Neural crest cell (in vitro differentiated cells): ENCODE data around the gene CATSPERE. TPM values are rescaled to one million over a fixed set of nuclear protein-coding genes. Genes with fewer than 3 reads are reported as not detected.
A peak's percentile ranks its signal among the peaks of the same experiment; 100 is the strongest.

Source experiments
- DNase-seq: peaks from one replicate; pipeline ENCODE4 v3.0.0; 2021; ENCODE audit warnings: low read depth, mixed read lengths, low spot score
- H3K27ac Mint-ChIP-seq: one replicate; pipeline ENCODE4 v1.8.0; 2021; ENCODE audit warnings: mild to moderate bottlenecking, mixed read lengths; ENCODE audit not compliant: unreplicated experiment
- H3K27me3 Mint-ChIP-seq: 2 replicates; pipeline ENCODE4 v1.8.0; 2021; ENCODE audit warnings: low read depth, mild to moderate bottlenecking, mixed read lengths
- H3K36me3 Mint-ChIP-seq: 2 replicates; pipeline ENCODE4 v1.8.0; 2021; ENCODE audit warnings: low read depth, mild to moderate bottlenecking, mixed read lengths
- H3K4me1 Mint-ChIP-seq: 2 replicates; pipeline ENCODE4 v1.8.0; 2021; ENCODE audit warnings: mixed read lengths
- H3K4me3 Mint-ChIP-seq: one replicate; pipeline ENCODE4 v1.8.0; 2021; ENCODE audit warnings: mild to moderate bottlenecking, mixed read lengths
- H3K9me3 Mint-ChIP-seq: 2 replicates; pipeline ENCODE4 v1.8.0; 2021; ENCODE audit warnings: mixed read lengths
- long read RNA-seq: library from polyadenylated mRNA; unstranded; transcript quantifications from one replicate; pipeline ENCODE4 v2.0.0, GENCODE V29; 2020
- total RNA-seq: library from RNA; stranded (reverse); gene quantifications from 2 replicates; pipeline ENCODE4 v1.2.1, GENCODE V29; 2021
- TF ChIP-seq, protein P1 (sequence below): fragments of 200-600 bp; sonication (generic); conservative IDR thresholded peaks from 2 replicates; pipeline ENCODE4 v1.5.0; 2021; ENCODE audit warnings: antibody characterized with exemption, mild to moderate bottlenecking

The CATSPERE gene, protein sequence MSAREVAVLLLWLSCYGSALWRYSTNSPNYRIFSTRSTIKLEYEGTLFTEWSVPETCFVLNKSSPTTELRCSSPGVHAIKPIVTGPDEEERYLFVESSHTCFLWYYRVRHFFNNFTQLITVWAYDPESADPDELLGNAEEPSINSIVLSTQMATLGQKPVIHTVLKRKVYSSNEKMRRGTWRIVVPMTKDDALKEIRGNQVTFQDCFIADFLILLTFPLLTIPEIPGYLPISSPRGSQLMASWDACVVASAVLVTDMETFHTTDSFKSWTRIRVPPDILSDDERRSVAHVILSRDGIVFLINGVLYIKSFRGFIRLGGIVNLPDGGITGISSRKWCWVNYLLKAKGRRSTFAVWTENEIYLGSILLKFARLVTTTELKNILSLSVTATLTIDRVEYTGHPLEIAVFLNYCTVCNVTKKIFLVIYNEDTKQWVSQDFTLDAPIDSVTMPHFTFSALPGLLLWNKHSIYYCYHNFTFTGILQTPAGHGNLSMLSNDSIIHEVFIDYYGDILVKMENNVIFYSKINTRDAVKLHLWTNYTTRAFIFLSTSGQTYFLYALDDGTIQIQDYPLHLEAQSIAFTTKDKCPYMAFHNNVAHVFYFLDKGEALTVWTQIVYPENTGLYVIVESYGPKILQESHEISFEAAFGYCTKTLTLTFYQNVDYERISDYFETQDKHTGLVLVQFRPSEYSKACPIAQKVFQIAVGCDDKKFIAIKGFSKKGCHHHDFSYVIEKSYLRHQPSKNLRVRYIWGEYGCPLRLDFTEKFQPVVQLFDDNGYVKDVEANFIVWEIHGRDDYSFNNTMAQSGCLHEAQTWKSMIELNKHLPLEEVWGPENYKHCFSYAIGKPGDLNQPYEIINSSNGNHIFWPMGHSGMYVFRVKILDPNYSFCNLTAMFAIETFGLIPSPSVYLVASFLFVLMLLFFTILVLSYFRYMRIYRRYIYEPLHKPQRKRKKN
- total RNA-seq: 0.44 and 0.73 TPM in 2 replicates
- long read RNA-seq, partial matches to known transcripts: 0 of 1 reads
- long read RNA-seq, other reads (novel, unspliced or antisense): 1 of 1 reads

GRCh38 chr1:244461245-244462071 is at the start of gene CATSPERE:
TSS of gene CATSPERE (plus strand) at chr1:244461273. CDS start at chr1:244461430, 157 bp downstream.
- TF ChIP-seq, protein P1, sequence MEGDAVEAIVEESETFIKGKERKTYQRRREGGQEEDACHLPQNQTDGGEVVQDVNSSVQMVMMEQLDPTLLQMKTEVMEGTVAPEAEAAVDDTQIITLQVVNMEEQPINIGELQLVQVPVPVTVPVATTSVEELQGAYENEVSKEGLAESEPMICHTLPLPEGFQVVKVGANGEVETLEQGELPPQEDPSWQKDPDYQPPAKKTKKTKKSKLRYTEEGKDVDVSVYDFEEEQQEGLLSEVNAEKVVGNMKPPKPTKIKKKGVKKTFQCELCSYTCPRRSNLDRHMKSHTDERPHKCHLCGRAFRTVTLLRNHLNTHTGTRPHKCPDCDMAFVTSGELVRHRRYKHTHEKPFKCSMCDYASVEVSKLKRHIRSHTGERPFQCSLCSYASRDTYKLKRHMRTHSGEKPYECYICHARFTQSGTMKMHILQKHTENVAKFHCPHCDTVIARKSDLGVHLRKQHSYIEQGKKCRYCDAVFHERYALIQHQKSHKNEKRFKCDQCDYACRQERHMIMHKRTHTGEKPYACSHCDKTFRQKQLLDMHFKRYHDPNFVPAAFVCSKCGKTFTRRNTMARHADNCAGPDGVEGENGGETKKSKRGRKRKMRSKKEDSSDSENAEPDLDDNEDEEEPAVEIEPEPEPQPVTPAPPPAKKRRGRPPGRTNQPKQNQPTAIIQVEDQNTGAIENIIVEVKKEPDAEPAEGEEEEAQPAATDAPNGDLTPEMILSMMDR: no peak
- peaks cover 7% of the 10 kb centered on the region for H3K9me3 Mint-ChIP-seq
- H3K4me1 Mint-ChIP-seq: peaks cover 4% of the 10 kb centered on the region
- H3K27ac Mint-ChIP-seq: peak within 1 kb of the TSS; percentile 86
- H3K36me3 Mint-ChIP-seq: peaks cover 12% of the 10 kb centered on the region
- peak; percentile 57 for DNase-seq
- H3K27me3 Mint-ChIP-seq: no peaks in the 10 kb centered on the region
- H3K4me3 Mint-ChIP-seq: peak within 1 kb of the TSS; percentile 80

DNA sequence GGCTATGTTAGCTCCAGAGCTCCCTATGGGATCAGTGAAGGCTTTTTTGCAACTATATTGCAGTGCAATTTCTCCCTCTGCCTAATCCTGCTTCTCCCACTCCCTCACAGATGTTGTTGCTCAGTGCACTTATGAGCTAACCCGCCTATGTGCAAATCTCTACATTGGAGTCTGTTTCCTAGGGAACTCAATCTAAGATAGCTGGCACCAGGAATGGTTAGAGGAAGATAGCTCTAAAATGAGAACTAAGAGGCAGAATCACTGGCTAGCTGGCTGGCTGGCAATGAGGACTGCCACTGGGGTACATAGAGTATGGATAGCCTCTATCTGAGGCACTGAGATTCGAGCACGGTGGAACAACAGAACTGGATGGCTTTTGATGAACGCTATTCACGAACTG is 48.9 kb upstream of the CATSPERE start:
- Mint-ChIP-seq H3K9me3 (no peaks in the 10 kb centered on the region), H3K27ac (no peak overlapping the region), H3K4me3 (no peak overlapping the region), H3K4me1 (no peaks in the 10 kb centered on the region), H3K27me3 (no peaks in the 10 kb centered on the region), H3K36me3 (peaks cover 27% of the 10 kb centered on the region)
- TF ChIP-seq, protein P1: no peak
- no peak for DNase-seq

DNA sequence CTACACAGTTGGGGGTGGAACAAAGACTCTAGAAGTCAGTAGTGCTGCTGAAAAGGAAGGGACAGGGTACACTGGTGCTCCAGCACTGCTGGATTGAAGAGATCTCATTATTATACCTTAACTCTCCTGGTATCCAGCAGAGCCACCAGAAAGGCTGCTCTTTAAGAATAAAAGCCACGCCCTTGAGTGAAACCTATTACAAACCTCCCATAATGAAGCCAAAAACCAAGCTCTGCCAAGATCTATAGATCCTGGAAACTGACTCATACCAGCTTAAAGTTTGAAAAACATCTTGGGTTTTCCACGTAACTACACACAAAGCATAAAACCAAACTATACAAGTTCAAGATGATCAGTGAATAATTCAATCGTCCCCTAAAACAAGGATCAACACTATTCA is 47.3 kb upstream of the CATSPERE start:
- H3K27me3 Mint-ChIP-seq: no peaks in the 10 kb centered on the region
- DNase-seq: no peak
- H3K36me3 Mint-ChIP-seq: peaks cover 27% of the 10 kb centered on the region
- no peaks in the 10 kb centered on the region for H3K4me1 Mint-ChIP-seq
- H3K4me3 Mint-ChIP-seq: no peak overlapping the region
- H3K27ac Mint-ChIP-seq: no peak overlapping the region
- TF ChIP-seq, protein P1: no peak
- no peaks in the 10 kb centered on the region for H3K9me3 Mint-ChIP-seq

DNA sequence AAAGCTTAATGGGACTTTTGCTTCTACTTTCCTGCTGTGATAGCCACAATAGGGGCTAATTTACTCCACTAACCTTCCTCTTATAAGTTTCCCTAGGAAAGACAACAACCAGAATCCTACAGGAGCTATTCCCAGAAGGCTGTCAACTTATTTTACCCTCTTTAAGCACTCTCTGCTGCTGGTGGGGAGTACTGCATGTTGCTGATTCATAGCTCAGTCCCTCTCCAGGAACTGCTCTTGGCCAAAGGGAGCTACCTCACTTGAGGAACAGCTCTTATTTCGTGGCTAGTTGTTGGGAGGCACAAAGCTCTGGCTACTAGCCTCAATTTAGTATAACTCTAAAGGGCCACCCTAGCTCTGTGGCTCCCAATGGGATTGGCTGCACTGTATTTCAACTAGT is 46.5 kb upstream of the CATSPERE start:
- Mint-ChIP-seq H3K27ac (no peak overlapping the region), H3K9me3 (no peaks in the 10 kb centered on the region), H3K4me3 (no peak overlapping the region), H3K4me1 (no peaks in the 10 kb centered on the region), H3K27me3 (no peaks in the 10 kb centered on the region), H3K36me3 (peaks cover 32% of the 10 kb centered on the region)
- DNase-seq: no peak
- TF ChIP-seq, protein P1: no peak

- no peak for DNase-seq
- no peak overlapping the region for H3K27ac Mint-ChIP-seq
- H3K27me3 Mint-ChIP-seq: no peaks in the 10 kb centered on the region
- no peaks in the 10 kb centered on the region for H3K4me1 Mint-ChIP-seq
- peaks cover 23% of the 10 kb centered on the region for H3K36me3 Mint-ChIP-seq
- TF ChIP-seq, protein P1: no peak
- H3K4me3 Mint-ChIP-seq: no peak overlapping the region
- no peaks in the 10 kb centered on the region for H3K9me3 Mint-ChIP-seq
Measured at GRCh38 chr1:244419024-244419423, 42.0 kb upstream of the CATSPERE start.
